IMR-90 (cell line): ENCODE measurements around the gene TGFB2.

Experiments used
- FOS ChIP-seq: fragments of 150-350 bp; IDR thresholded peaks from 2 replicates; pipeline ENCODE4 v1.6.1; 2016; ENCODE audit warnings: low read depth, low read length
- POLR2A ChIP-seq: IDR thresholded peaks from 2 replicates; pipeline ENCODE4 v1.6.1; 2012; ENCODE audit warnings: mild to moderate bottlenecking, low read depth, low read length
- RAD21 ChIP-seq: IDR thresholded peaks from 2 replicates; pipeline ENCODE4 v1.6.1; 2012; ENCODE audit warnings: low read length, improper control_type of control experiment
- TF ChIP-seq, protein P1 (sequence below): conservative IDR thresholded peaks from 2 replicates; pipeline ENCODE4 v1.5.1; 2012; ENCODE audit warnings: mild to moderate bottlenecking, low read depth, low read length, improper control_type of control experiment

DNA sequence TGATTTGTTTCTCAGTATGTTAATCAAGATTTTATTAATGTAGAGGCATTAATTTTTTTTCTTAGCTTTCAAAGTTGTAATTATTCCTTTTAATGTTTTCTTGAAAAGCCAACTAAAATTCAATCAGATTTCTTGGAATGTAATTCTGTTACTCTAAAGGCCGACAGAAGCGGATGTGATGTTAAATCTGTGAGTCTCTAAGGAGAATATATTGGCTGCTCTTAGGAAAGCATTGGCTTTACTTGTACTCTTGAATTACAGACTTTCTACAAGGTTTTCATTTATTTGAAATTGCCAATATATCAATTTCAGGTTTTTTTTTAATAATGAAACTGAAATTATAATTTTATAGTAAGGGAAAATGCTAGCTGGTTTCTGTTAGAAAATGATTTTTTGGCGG lies 30.8 kb upstream of the TGFB2 start:
- TF ChIP-seq, protein P1, sequence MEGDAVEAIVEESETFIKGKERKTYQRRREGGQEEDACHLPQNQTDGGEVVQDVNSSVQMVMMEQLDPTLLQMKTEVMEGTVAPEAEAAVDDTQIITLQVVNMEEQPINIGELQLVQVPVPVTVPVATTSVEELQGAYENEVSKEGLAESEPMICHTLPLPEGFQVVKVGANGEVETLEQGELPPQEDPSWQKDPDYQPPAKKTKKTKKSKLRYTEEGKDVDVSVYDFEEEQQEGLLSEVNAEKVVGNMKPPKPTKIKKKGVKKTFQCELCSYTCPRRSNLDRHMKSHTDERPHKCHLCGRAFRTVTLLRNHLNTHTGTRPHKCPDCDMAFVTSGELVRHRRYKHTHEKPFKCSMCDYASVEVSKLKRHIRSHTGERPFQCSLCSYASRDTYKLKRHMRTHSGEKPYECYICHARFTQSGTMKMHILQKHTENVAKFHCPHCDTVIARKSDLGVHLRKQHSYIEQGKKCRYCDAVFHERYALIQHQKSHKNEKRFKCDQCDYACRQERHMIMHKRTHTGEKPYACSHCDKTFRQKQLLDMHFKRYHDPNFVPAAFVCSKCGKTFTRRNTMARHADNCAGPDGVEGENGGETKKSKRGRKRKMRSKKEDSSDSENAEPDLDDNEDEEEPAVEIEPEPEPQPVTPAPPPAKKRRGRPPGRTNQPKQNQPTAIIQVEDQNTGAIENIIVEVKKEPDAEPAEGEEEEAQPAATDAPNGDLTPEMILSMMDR: no peak
- no peak for TF ChIP-seq FOS
- no peak for TF ChIP-seq RAD21
- no peak for TF ChIP-seq POLR2A
